Measurements from ENCODE around the gene ADSS1. TPM values are rescaled to one million over a fixed set of nuclear protein-coding genes. Genes with fewer than 3 reads are reported as not detected.

Gene ADSS1
- total RNA-seq, 1 experiment from 2014 or later: 9.9 TPM

- no peaks in the 10 kb centered on the region for H3K9me2 ChIP-seq (ENCODE audit: insufficient read depth)
- no peak for ATAC-seq
- ChIA-PET POLR2A (no interaction called here), RAD21 (ENCODE audit: low non-redundant PET in 1 of 2, low total read pairs in 2 of 2, uncharacterized antibody in 2 of 2, unreplicated experiment in 2 of 2) (no interaction called here), CTCF (interaction anchor here (2.0 kb wide), 1 partner anchor 23 kb away, joined by 7 read pairs; the partner anchor contains the start of gene SIVA1)
- no peaks in the 10 kb centered on the region for H3K79me2 ChIP-seq (ENCODE audit: insufficient read depth, low read length)
- H3K9ac ChIP-seq (ENCODE audit: low read length): no peak overlapping the region
- no peaks in the 10 kb centered on the region for H4K20me1 ChIP-seq (ENCODE audit: insufficient read depth)
- no TSS peak for BruUV-seq (replicated peaks)
- no peak for DNase-seq (ENCODE audit: low read depth, low spot score)
- H2AFZ ChIP-seq (ENCODE audit: low read depth, low read length, poor library complexity, severe bottlenecking): no peak overlapping the region
- H3K9me3 ChIP-seq (ENCODE audit: control insufficient read depth in 1 of 2, insufficient read depth in 1 of 2, low read depth in 1 of 2, low read length in 2 of 2): no peaks in the 10 kb centered on the region
- H3K27ac ChIP-seq (ENCODE audit: low read depth, low read length): no peak overlapping the region
- H3K4me3 ChIP-seq (replicated peaks in 1 of 2; ENCODE audit: low read depth in 1 of 2, low read length in 2 of 2): no peak overlapping the region
- H3K36me3 ChIP-seq (ENCODE audit: control insufficient read depth in 1 of 2, insufficient read depth in 2 of 2, low read length in 2 of 2): no peaks in the 10 kb centered on the region
- H3K4me2 ChIP-seq (ENCODE audit: low read length): no peak overlapping the region
- TF ChIP-seq SRF (IDR thresholded peaks at IDR 0.05; ENCODE audit: low read depth): no peak
- no peak for TF ChIP-seq CTCF (IDR thresholded peaks at IDR 0.05 in 2 of 3, conservative IDR thresholded peaks at IDR 0.05 in 1 of 3; ENCODE audit: borderline replicate concordance in 1 of 3, insufficient read depth in 1 of 3, low read depth in 2 of 3, low read length in 2 of 3)
- no peak for TF ChIP-seq ATF3 (IDR thresholded peaks at IDR 0.05)
- no peak for TF ChIP-seq POLR2A (IDR thresholded peaks at IDR 0.05; ENCODE audit: borderline replicate concordance, extremely low read depth, insufficient read depth, insufficient read length)
- TF ChIP-seq ELF1 (IDR thresholded peaks at IDR 0.05; ENCODE audit: borderline replicate concordance, low read depth): no peak
- no peak for TF ChIP-seq TCF7L2 (IDR thresholded peaks at IDR 0.05; ENCODE audit: borderline replicate concordance, extremely low read depth, insufficient read depth, insufficient read length)
- TF ChIP-seq EGR1 (IDR thresholded peaks at IDR 0.05; ENCODE audit: low read depth): no peak
- TF ChIP-seq YY1 (IDR thresholded peaks at IDR 0.05; ENCODE audit: extremely low read depth, insufficient replicate concordance, low read depth, low read length): no peak
- no peaks in the 10 kb centered on the region for H3K27me3 ChIP-seq (ENCODE audit: insufficient read depth, low read length)
- peaks cover 24 to 25% of the 10 kb centered on the region in 2 experiments for H3K4me1 ChIP-seq (ENCODE audit: control insufficient read depth in 1 of 2, insufficient read depth in 2 of 2, low read length in 2 of 2)
- intact Hi-C loops (cut with micrococcal nuclease): no loop called here
Measured at GRCh38 chr14:104729835-104730181, 5.8 kb downstream of the ADSS1 start.

GRCh38 chr14:104730487-104730886 lies 6.5 kb downstream of the ADSS1 start:
- intact Hi-C loops (cut with micrococcal nuclease): no loop called here
- H3K9ac ChIP-seq (ENCODE audit: low read length): no peak overlapping the region
- ChIA-PET POLR2A (no interaction called here), RAD21 (ENCODE audit: low non-redundant PET in 1 of 2, low total read pairs in 2 of 2, uncharacterized antibody in 2 of 2, unreplicated experiment in 2 of 2) (no interaction called here), CTCF (interaction anchor here (2.0 kb wide), 1 partner anchor 22 kb away, joined by 7 read pairs; the partner anchor contains the start of gene SIVA1)
- no peak overlapping the region for H3K4me2 ChIP-seq (ENCODE audit: low read length)
- DNase-seq (ENCODE audit: low read depth, low spot score): no peak
- no peaks in the 10 kb centered on the region for H3K9me2 ChIP-seq (ENCODE audit: insufficient read depth)
- H3K36me3 ChIP-seq (ENCODE audit: control insufficient read depth in 1 of 2, insufficient read depth in 2 of 2, low read length in 2 of 2): no peaks in the 10 kb centered on the region
- no peaks in the 10 kb centered on the region for H3K79me2 ChIP-seq (ENCODE audit: insufficient read depth, low read length)
- BruUV-seq (replicated peaks): no TSS peak
- peaks cover 19% of the 10 kb centered on the region in 2 experiments for H3K4me1 ChIP-seq (ENCODE audit: control insufficient read depth in 1 of 2, insufficient read depth in 2 of 2, low read length in 2 of 2)
- no peaks in the 10 kb centered on the region for H3K9me3 ChIP-seq (ENCODE audit: control insufficient read depth in 1 of 2, insufficient read depth in 1 of 2, low read depth in 1 of 2, low read length in 2 of 2)
- no peak overlapping the region for H3K27ac ChIP-seq (ENCODE audit: low read depth, low read length)
- no peaks in the 10 kb centered on the region for H4K20me1 ChIP-seq (ENCODE audit: insufficient read depth)
- no peak overlapping the region for H2AFZ ChIP-seq (ENCODE audit: low read depth, low read length, poor library complexity, severe bottlenecking)
- H3K27me3 ChIP-seq (ENCODE audit: insufficient read depth, low read length): no peaks in the 10 kb centered on the region
- H3K4me3 ChIP-seq (replicated peaks in 1 of 2; ENCODE audit: low read depth in 1 of 2, low read length in 2 of 2): no peak overlapping the region
- no peak for ATAC-seq
- no peak for TF ChIP-seq ZFX (IDR thresholded peaks at IDR 0.05)
- no peak for TF ChIP-seq MAX (IDR thresholded peaks at IDR 0.05)
- TF ChIP-seq ELF1 (IDR thresholded peaks at IDR 0.05; ENCODE audit: borderline replicate concordance, low read depth): no peak
- TF ChIP-seq REST (IDR thresholded peaks at IDR 0.05; ENCODE audit: low read depth): no peak
- no peak for TF ChIP-seq ZNF274 (IDR thresholded peaks at IDR 0.05; ENCODE audit: low read depth, low read length)
